Activated T-cell treated with anti-CD3 and anti-CD28 coated beads, Interleukin-2, amount 50 U/mL, for 72 hours (primary cell): Measurements from ENCODE around the gene ERC1. TPM values are rescaled to one million over a fixed set of nuclear protein-coding genes. Genes with fewer than 3 reads are reported as not detected.
"Not testable (repeated sequence)": the region's sequence is repeated elsewhere in the genome, so short reads cannot be mapped to it uniquely, and the experiment has no call there.

Experiments used
- ATAC-seq, 2 donors: fragments of 150-1000 bp; cut with Tn5 transposase; replicated peaks in 1 of 2; 2 replicates each; pipeline ENCODE4 v1.10.0; 2021; ENCODE audit warnings: moderate library complexity in 2 of 2, mild to moderate bottlenecking in 1 of 2
- DNase-seq, 2 donors: peaks; one replicate each; pipeline ENCODE4 v3.0.0; 2021 to 2022; ENCODE audit warnings: mixed read lengths in 1 of 2
- H3K27ac Mint-ChIP-seq: one replicate; pipeline ENCODE4 v1.8.0; 2022; ENCODE audit warnings: mild to moderate bottlenecking, moderate library complexity, mixed read lengths
- H3K27me3 Mint-ChIP-seq: one replicate; pipeline ENCODE4 v1.8.0; 2022; ENCODE audit warnings: low read depth, mixed read lengths
- H3K36me3 Mint-ChIP-seq, 2 donors: one replicate each; pipeline ENCODE4 v1.8.0; 2022; ENCODE audit warnings: mixed read lengths in 2 of 2, mild to moderate bottlenecking in 1 of 2; ENCODE audit not compliant: insufficient read depth in 2 of 2
- H3K4me1 Mint-ChIP-seq: one replicate; pipeline ENCODE4 v1.8.0; 2022; ENCODE audit warnings: low read depth, mixed read lengths
- H3K4me3 Mint-ChIP-seq, 2 donors: one replicate each; pipeline ENCODE4 v1.8.0; 2022; ENCODE audit warnings: mild to moderate bottlenecking in 2 of 2, mixed read lengths in 2 of 2, moderate library complexity in 2 of 2
- H3K9me3 Mint-ChIP-seq, 2 donors: one replicate each; pipeline ENCODE4 v1.8.0; 2022; ENCODE audit warnings: mixed read lengths in 2 of 2
- total RNA-seq, 2 donors: library from RNA; stranded (reverse); gene quantifications; one replicate each; pipeline ENCODE4 v1.2.3, GENCODE V29; 2022

ERC1 gene
- total RNA-seq, 2 donors from 2014 or later: 27.5 to 28.9 TPM

DNA sequence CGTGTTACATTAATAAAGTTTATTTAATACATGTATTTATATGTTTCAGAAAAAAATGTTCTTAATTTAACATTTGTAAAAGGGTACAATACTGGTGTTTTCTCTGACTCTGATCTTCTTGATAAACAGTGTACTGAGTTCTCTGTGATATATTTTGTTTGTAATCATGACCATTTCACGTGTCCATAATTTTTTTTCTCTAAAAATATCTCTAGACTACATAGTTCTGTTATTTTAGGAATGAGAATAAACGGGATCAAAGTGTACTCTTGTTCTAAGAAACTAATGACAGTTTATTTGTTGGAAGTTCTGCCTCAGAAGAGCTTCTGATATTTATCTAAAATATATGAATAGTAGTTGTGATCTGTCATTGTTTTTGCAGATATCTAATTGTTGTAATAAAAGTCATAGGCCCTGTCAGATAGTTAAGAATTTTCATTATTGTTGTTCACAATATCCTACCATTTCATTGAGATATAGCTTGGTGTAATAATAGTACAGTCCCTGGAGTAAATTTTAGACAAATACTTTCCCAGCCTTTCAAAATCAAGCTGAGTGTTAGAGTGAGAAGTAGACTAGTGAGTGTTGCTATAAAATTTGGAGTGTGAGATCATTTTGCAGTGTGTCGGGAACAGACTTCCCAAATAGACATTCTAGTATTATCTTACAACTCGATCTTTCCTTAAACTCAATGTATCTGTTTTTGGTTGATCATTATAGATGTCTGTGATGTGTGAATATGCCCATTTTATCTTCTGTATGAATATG, 86.2 kb downstream of the ERC1 start:
- no peaks in the 10 kb centered on the region for H3K36me3 Mint-ChIP-seq
- peaks cover 21% of the 10 kb centered on the region for H3K4me1 Mint-ChIP-seq
- no peak for ATAC-seq
- no peak overlapping the region for H3K4me3 Mint-ChIP-seq
- no peaks in the 10 kb centered on the region for H3K27me3 Mint-ChIP-seq
- H3K9me3 Mint-ChIP-seq: peaks cover 0 to 2% of the 10 kb centered on the region in 2 donors
- no peak for DNase-seq
- no peak overlapping the region for H3K27ac Mint-ChIP-seq

DNA sequence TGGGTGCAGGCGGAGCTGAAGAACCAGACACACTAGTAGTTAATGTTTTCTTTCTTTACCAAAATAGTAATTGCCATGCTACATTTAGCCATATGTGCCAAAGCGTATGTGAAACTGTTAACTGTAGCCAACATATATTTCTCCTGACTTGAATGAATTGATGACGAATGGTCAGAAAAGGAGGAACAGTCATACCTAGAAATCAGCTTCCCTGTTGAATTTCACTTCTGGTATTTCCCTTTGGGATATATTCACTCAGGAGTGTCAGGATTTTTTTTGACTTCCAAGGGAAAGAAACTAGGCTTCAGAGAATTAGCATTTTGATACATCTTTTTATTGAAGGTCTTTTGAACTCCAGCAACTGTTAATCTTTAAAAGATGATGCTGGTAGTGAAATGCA, 87.0 kb downstream of the ERC1 start:
- H3K4me3 Mint-ChIP-seq: no peak overlapping the region
- no peaks in the 10 kb centered on the region for H3K36me3 Mint-ChIP-seq
- peaks cover 21% of the 10 kb centered on the region for H3K4me1 Mint-ChIP-seq
- peaks cover 0 to 2% of the 10 kb centered on the region in 2 donors for H3K9me3 Mint-ChIP-seq
- ATAC-seq: no peak
- H3K27me3 Mint-ChIP-seq: no peaks in the 10 kb centered on the region
- DNase-seq: no peak
- H3K27ac Mint-ChIP-seq: no peak overlapping the region

DNA sequence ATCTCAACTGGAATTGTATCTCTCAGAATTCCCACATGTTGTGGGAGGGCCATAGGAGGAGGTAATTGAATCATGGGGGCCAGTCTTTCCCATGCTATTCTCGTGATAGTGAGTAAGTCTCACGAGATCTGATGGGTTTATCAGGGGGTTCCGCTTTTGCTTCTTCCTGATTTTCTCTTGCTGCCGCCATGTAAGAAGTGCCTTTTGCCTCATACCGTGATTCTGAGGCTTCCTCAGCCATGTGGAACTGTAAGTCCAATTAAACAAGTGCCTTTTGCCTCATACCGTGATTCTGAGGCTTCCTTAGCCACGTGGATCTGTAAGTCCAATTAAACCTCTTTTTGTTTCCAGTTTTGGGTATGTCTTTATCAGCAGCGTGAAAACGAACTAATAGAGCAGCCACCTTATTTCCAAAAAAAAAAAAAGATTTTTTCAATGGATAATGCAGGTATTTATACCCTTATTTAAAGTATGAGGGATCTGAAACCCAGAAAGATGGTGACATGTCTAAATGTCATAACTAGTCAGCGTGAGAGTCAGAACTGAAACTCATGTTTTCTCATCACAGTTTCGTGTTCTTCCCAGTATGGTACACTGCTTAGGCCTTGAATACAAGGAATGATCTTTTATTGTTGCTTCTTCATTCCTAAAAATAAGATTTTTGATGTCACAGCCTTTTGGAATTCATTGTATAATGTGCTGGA, 89.6 kb downstream of the ERC1 start:
- H3K27me3 Mint-ChIP-seq: no peaks in the 10 kb centered on the region
- peak in 1 of 2 donors; percentile 53 for ATAC-seq

DNA sequence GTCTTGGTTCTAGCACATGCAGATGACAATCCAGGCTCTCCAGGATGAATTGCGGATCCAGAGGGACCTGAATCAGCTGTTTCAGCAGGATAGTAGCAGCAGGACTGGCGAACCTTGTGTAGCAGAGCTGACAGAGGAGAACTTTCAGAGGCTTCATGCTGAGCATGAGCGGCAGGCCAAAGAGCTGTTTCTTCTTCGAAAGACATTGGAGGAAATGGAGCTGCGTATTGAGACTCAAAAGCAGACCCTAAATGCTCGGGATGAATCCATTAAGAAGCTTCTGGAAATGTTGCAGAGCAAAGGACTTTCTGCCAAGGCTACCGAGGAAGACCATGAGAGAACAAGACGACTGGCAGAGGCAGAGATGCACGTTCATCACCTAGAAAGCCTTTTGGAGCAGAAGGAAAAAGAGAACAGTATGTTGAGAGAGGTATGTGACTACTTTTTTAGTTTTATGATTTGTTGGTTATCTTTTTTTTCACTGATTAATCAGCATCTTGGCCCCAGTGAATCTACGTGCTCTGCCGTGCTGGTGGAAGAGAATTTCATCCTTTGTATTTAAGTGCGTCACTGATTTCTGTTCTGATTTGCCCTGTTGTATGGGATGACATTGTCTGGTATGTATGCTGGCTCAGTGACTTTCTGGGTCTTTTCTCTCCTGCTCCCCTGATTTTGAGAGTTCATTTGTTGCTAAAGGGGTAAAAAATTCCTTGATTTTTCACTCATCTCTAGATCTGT, 92.3 kb downstream of the ERC1 start:
- no peak for DNase-seq
- Mint-ChIP-seq H3K4me1 (peaks cover 17% of the 10 kb centered on the region), H3K4me3 (no peak overlapping the region), H3K36me3 (no peaks in the 10 kb centered on the region), H3K9me3 (peaks cover 0 to 2% of the 10 kb centered on the region in 2 donors), H3K27ac (no peak overlapping the region), H3K27me3 (no peaks in the 10 kb centered on the region)
- no peak for ATAC-seq

More for the DNA sequence above, 89.6 kb downstream of the ERC1 start:
- Mint-ChIP-seq H3K4me1 (peaks cover 17% of the 10 kb centered on the region), H3K9me3 (peaks cover 0 to 2% of the 10 kb centered on the region in 2 donors), H3K4me3 (peak overlapping the region in 1 of 2 donors; percentile 16), H3K36me3 (no peaks in the 10 kb centered on the region), H3K27ac (no peak overlapping the region)
- no peak for DNase-seq

DNA sequence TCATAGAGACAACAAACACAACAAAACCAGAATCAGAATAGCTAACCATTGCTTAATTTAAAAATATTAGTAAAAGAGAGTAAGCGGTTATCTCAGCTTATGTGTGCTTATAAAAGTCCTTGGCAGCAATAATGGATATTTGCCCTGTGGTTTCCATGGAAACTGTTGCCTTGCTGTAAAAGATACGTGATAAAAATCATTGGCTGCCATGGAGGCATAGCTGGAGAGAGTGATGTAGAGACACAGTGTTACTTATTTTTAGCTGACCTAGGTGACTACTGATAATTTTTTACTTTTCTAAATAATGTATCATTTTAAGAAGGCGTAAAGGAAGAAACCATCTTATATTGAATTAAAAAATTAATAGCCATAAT, 92.9 kb downstream of the ERC1 start:
- Mint-ChIP-seq H3K27ac (no peak overlapping the region), H3K27me3 (no peaks in the 10 kb centered on the region), H3K36me3 (no peaks in the 10 kb centered on the region), H3K4me1 (peaks cover 17% of the 10 kb centered on the region), H3K9me3 (peaks cover 0 to 2% of the 10 kb centered on the region in 2 donors), H3K4me3 (no peak overlapping the region)
- DNase-seq (no peak), ATAC-seq (no peak)

DNA sequence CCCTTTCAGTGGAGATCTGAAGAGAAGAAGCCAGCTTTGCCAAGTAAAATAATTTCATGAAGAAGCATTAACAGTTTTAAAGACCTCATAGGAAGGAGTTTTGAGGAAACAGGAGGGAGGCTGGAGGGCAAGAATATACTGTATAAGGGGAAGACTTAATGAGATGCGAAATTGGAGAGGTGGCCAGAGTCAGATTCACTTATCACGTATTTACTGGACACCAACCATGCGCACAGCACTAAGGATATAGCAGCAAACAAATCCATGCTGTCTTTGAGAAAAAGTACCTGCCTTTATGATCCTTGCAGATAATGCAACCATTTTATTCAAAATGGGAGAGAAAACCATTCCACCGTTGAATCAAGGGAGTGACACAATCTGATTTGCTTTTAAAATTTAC, 100.3 kb downstream of the ERC1 start:
- H3K27ac Mint-ChIP-seq: no peak overlapping the region
- peaks cover 17% of the 10 kb centered on the region for H3K4me1 Mint-ChIP-seq
- no peaks in the 10 kb centered on the region for H3K27me3 Mint-ChIP-seq
- no peak for ATAC-seq
- H3K9me3 Mint-ChIP-seq: no peaks in the 10 kb centered on the region
- no peaks in the 10 kb centered on the region for H3K36me3 Mint-ChIP-seq
- no peak for DNase-seq
- H3K4me3 Mint-ChIP-seq: no peak overlapping the region

DNA sequence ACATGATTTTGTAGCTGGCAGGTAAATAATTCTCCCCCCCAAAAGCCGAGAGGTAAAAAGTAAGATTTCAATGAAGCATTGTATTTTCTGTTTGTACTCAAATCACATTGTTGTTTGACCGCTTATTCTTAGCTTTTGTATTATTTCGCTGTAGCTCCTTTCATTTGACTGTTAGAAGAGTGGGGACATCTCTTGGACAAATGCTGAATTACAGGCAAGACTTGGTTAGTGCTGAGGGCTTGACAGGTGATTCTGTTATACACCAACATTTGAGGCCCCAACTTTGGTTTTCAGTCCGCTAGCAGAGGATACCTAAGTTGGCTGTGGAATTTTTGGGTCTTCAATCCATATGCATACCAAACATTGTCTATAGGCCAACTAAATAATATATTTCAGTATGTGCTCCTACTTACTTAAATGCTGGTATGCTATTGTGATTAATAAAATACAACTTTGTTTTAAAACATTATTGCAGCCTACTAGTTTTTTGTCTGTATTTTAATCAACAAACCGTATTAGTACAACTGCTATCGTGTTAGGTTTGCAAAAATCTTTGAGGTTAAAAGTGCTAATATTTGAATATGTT, 102.2 kb downstream of the ERC1 start:
- Mint-ChIP-seq H3K36me3 (no peaks in the 10 kb centered on the region), H3K27ac (no peak overlapping the region), H3K27me3 (no peaks in the 10 kb centered on the region), H3K4me3 (no peak overlapping the region), H3K4me1 (peaks cover 20% of the 10 kb centered on the region), H3K9me3 (no peaks in the 10 kb centered on the region)
- ATAC-seq (peak; percentile 57 to 65), DNase-seq (peak; percentile 20 to 41)

DNA sequence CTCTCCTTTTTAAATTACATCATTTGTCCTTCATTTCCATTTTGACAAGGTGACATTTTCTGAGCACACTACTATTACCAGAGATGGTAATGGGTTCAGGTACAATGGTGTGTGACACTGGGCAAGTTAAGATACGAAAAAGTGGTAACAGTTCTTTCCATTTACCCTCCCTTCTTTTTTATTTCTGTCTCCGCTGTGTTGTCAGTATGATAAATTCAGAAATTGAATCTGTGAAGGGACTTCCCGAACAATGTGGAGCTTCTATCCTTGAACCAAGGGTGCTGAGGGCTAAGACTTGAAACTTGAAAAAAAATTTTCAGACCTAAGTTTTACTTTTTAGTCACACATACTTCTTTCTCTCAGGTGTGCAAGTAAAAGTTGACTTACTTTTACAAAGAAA, 103.7 kb downstream of the ERC1 start:
- peak overlapping the region; percentile 11 to 44 for H3K4me3 Mint-ChIP-seq
- ATAC-seq (peak; percentile 19 to 37), DNase-seq (no peak)
- no peaks in the 10 kb centered on the region for H3K36me3 Mint-ChIP-seq
- H3K27me3 Mint-ChIP-seq: no peaks in the 10 kb centered on the region
- H3K4me1 Mint-ChIP-seq: peaks cover 35% of the 10 kb centered on the region
- H3K27ac Mint-ChIP-seq: no peak overlapping the region
- H3K9me3 Mint-ChIP-seq: no peaks in the 10 kb centered on the region

DNA sequence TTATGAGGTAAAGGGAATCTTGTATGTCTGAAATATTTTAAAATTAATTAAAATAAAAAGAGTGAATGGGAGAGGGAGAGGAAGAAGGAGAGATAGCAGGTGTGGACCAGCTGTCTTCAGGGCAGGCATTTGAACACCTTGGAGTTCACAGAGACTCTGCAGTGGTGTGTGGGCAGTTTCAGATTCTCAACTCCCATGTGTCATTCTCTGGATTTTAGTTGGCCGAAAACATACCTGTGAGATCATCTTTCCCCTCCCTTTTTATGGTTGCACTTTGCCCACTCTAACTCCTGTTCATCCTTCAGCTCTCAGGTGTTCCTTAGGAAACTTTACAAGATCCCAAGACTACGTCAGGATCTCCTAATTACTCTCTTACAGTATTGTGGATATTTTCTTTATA, 108.1 kb downstream of the ERC1 start:
- DNase-seq (peak; percentile 55 to 58), ATAC-seq (peak; percentile 95 to 97)
- Mint-ChIP-seq H3K4me3 (peak overlapping the region; percentile 17 to 40), H3K9me3 (no peaks in the 10 kb centered on the region), H3K27me3 (no peaks in the 10 kb centered on the region), H3K4me1 (peaks cover 60% of the 10 kb centered on the region), H3K36me3 (no peaks in the 10 kb centered on the region), H3K27ac (no peak overlapping the region)

DNA sequence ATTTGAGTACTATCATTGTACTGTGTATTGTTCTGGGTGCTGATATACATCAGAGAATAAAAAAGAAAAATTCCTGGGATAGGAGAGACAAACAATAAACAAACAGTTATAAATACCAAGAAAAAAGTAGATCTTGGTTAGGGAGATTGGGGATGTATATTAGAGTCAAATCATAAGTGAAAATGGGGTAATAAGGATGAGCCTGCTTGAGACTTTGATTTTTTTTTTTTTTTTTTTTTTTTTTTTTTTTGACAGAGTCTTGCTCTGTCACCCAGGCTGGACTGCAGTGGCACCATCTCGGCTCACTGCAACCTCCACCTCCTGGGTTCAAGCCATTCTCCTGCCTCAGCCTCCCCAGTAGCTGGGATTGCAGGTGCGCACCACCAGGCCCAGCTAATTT, 108.6 kb downstream of the ERC1 start:
- Mint-ChIP-seq H3K4me1 (peaks cover 59% of the 10 kb centered on the region), H3K4me3 (peak overlapping the region; percentile 17 to 40)
- not testable (repeated sequence) for H3K27ac Mint-ChIP-seq, H3K9me3 Mint-ChIP-seq, H3K27me3 Mint-ChIP-seq, H3K36me3 Mint-ChIP-seq, DNase-seq
- peak; percentile 42 to 52 for ATAC-seq

DNA sequence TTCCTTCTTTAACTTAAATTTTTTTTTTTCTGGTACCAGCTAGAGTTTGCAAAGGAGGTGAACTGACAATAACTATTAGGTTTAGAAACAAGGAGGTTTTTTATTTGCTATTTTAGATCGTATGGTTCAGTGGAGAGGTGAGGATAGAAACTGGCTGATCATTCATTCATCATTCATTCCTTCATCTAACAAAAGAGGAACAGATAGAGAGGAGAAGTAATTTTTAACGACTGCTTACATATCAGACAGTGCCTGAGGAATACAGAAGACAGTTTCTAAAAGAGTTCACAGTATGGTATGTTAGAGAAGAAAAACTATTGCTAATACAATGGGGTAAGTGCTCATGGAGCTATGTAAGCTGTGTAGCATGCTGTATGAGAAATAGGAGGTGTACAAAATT, 111.1 kb downstream of the ERC1 start:
- no peak for ATAC-seq
- Mint-ChIP-seq H3K9me3 (no peaks in the 10 kb centered on the region), H3K4me1 (peaks cover 55% of the 10 kb centered on the region), H3K4me3 (no peak overlapping the region), H3K27me3 (no peaks in the 10 kb centered on the region), H3K36me3 (peaks cover 0 to 1% of the 10 kb centered on the region in 2 donors), H3K27ac (no peak overlapping the region)
- DNase-seq: no peak

DNA sequence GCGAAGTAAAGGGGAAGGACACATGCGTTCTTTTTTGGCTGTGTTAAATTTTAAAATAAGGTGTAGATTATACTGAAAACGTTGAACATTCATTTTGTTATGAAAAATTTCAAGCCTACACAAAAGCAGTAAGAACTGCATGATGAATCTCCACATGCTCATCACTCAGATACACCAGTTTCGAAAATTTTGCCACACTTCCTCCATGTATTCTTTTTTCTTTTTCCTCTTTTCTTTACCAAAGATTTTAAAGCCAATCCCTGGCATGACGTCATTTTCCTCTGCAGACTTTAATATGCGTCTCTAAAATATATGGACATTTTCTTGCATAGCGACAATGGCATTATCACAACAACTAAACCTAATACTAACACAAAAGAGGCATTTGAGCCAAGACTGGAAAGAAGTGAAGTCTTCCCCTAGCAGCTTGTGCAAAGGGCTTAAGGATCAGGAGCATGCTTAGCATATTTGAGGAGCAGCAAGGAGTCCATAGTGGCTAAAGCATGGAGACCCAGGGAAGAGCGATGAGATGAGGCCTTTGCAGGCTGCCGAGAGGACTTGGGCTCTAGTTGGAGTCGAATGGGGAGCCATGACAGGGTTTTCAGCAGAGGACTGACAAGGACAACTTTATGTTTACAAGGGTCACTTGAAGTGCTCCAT, 111.9 kb downstream of the ERC1 start:
- Mint-ChIP-seq H3K27ac (no peak overlapping the region), H3K4me1 (peaks cover 63% of the 10 kb centered on the region), H3K4me3 (no peak overlapping the region), H3K27me3 (no peaks in the 10 kb centered on the region), H3K36me3 (peaks cover 0 to 3% of the 10 kb centered on the region in 2 donors), H3K9me3 (no peaks in the 10 kb centered on the region)
- DNase-seq (no peak), ATAC-seq (no peak)
